MCF 10A (cell line): ENCODE data around the gene L3MBTL3. TPM values are rescaled to one million over a fixed set of nuclear protein-coding genes. Genes with fewer than 3 reads are reported as not detected.

ENCODE experiments used
- BruUV-seq: library from RNA; stranded (reverse); fragments of 400-500 nt; replicated peaks from 2 replicates; lab custom pipeline; 2021; lab: Mats Ljungman, UMichigan
- CTCF ChIA-PET: fragments of 300-600 bp; sonication (Branson Sonifier 250); formaldehyde crosslinking; extraction: SDS; loops from one replicate; lab custom pipeline; 2021; ENCODE audit warnings: antibody characterized with exemption, inconsistent platforms; lab: Yijun Ruan, JAX
- POLR2A ChIA-PET: fragments of 300-600, 350-650 bp; sonication (Branson Sonifier 250); formaldehyde crosslinking; extraction: SDS; loops from one replicate; lab custom pipeline; 2020; ENCODE audit warnings: antibody characterized with exemption, inconsistent platforms; lab: Yijun Ruan, JAX
- DNase-seq: peaks from one replicate; pipeline ENCODE4 v3.0.0-alpha.2; 2018; ENCODE audit not compliant: unreplicated experiment
- H3K27ac Mint-ChIP-seq: one replicate; pipeline ENCODE4 v1.8.0; 2022; ENCODE audit warnings: mild to moderate bottlenecking, low read depth, mixed read lengths; ENCODE audit not compliant: unreplicated experiment
- H3K27me3 Mint-ChIP-seq: one replicate; pipeline ENCODE4 v1.8.0; 2022; ENCODE audit warnings: mixed read lengths; ENCODE audit not compliant: insufficient read depth, unreplicated experiment
- H3K36me3 Mint-ChIP-seq: one replicate; pipeline ENCODE4 v1.8.0; 2022; ENCODE audit warnings: mild to moderate bottlenecking, moderate library complexity, mixed read lengths; ENCODE audit not compliant: insufficient read depth, unreplicated experiment
- H3K4me1 Mint-ChIP-seq: one replicate; pipeline ENCODE4 v1.8.0; 2022; ENCODE audit warnings: mixed read lengths; ENCODE audit not compliant: insufficient read depth, unreplicated experiment
- H3K4me3 Mint-ChIP-seq: one replicate; pipeline ENCODE4 v1.8.0; 2022; ENCODE audit warnings: mild to moderate bottlenecking, moderate library complexity, mixed read lengths; ENCODE audit not compliant: unreplicated experiment
- H3K9me3 Mint-ChIP-seq: one replicate; pipeline ENCODE4 v1.8.0; 2022; ENCODE audit warnings: mixed read lengths; ENCODE audit not compliant: unreplicated experiment
- intact Hi-C: fragments of 100-400 bp; cut with micrococcal nuclease; formaldehyde crosslinking; loops from 2 replicates; pipeline ENCODE4 v1.14.1; 2022
- total RNA-seq: library from RNA; stranded (reverse); gene quantifications from 2 replicates; pipeline ENCODE4 v1.2.3, GENCODE V29; 2022
- TF ChIP-seq, protein P1 (sequence below): fragments of 200-600 bp; IDR thresholded peaks from one replicate; pipeline ENCODE4 v1.8.0; 2022; ENCODE audit warnings: antibody characterized with exemption, mild to moderate bottlenecking; ENCODE audit not compliant: unreplicated experiment

The L3MBTL3 gene
- total RNA-seq, 1 experiment from 2014 or later: 5.2 TPM

DNA sequence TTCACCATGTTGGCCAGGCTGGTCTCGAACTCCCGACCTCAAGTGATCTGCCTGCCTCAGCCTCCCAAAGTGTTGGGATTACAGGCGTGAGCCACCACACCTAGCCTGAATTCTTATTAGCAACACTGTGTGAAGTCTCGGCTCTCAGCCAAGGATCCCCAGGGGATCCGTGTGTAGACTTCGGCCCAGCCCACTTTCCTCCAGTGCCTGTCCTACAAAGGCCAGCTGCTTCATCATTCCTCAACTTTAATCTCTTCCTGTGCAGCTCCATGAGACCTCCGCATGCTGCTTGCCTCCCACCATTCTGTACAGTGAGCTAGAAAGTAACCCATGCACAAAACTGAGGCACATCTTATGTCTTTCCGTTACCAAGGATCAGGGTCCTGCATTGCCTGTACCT lies 132.5 kb downstream of the L3MBTL3 start:
- intact Hi-C loops: no loop called here
- ChIA-PET CTCF (interaction anchor here (1.8 kb wide), 1 partner anchor 132 kb away, joined by 3 read pairs; no protein-coding TSS in a partner anchor), POLR2A (no interaction called here)
- DNase-seq: no peak
- H3K36me3 Mint-ChIP-seq: no peaks in the 10 kb centered on the region
- BruUV-seq: no TSS peak
- H3K27me3 Mint-ChIP-seq: no peaks in the 10 kb centered on the region
- TF ChIP-seq, protein P1, sequence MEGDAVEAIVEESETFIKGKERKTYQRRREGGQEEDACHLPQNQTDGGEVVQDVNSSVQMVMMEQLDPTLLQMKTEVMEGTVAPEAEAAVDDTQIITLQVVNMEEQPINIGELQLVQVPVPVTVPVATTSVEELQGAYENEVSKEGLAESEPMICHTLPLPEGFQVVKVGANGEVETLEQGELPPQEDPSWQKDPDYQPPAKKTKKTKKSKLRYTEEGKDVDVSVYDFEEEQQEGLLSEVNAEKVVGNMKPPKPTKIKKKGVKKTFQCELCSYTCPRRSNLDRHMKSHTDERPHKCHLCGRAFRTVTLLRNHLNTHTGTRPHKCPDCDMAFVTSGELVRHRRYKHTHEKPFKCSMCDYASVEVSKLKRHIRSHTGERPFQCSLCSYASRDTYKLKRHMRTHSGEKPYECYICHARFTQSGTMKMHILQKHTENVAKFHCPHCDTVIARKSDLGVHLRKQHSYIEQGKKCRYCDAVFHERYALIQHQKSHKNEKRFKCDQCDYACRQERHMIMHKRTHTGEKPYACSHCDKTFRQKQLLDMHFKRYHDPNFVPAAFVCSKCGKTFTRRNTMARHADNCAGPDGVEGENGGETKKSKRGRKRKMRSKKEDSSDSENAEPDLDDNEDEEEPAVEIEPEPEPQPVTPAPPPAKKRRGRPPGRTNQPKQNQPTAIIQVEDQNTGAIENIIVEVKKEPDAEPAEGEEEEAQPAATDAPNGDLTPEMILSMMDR: no peak
- no peak overlapping the region for H3K4me3 Mint-ChIP-seq
- no peaks in the 10 kb centered on the region for H3K9me3 Mint-ChIP-seq
- no peaks in the 10 kb centered on the region for H3K4me1 Mint-ChIP-seq
- no peak overlapping the region for H3K27ac Mint-ChIP-seq

DNA sequence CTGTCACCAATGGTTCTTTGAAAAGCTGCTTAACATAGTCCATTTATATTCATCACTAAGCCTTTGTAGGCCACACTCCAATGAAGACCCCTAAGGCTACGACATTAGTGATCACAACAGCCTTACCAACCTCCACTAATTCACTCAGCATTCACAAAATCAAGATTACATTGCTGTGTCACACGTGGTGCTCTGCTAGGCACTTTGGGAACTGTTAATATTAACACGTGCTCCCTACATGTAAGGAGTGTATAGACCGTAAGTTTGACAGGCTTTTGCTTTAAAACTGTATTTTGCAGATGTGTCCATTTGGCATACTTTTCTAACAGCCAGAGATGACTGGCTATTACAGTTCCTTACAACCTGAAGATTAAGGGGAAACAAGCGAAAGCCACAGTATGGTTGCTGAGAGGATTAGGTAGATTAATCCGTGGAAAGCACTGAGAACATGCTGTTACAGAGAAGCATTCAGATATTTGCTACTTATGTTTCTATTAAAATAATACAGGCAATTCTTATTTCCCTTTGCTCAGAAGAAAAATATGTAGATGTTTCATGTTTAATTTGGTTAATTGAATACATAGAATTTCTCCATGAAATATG lies 134.6 kb downstream of the L3MBTL3 start:
- intact Hi-C loops: no loop called here
- H3K36me3 Mint-ChIP-seq: no peaks in the 10 kb centered on the region
- no peaks in the 10 kb centered on the region for H3K4me1 Mint-ChIP-seq
- ChIA-PET CTCF (no interaction called here), POLR2A (no interaction called here)
- H3K27me3 Mint-ChIP-seq: no peaks in the 10 kb centered on the region
- no peaks in the 10 kb centered on the region for H3K9me3 Mint-ChIP-seq
- no peak overlapping the region for H3K27ac Mint-ChIP-seq
- no peak for DNase-seq
- TF ChIP-seq, protein P1: no peak
- no peak overlapping the region for H3K4me3 Mint-ChIP-seq
- BruUV-seq: no TSS peak

DNA sequence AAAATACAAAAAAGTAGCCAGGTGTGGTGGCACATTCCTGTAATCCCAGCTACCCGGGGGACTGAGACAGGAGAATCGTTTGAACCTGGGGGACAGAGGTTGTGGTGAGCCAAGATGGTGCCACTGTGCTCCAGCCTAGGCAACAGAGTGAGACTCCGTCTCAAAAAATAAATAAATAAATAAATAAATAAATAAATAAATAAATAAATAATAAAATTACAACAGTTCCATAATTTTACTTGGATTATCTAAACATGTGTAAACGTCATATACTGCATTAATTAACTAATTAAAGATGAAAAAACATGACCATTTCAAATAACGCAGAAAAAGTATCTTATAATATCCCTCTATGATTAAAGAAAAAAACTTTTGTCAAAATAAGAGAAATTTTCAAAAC lies 138.5 kb downstream of the L3MBTL3 start:
- Mint-ChIP-seq H3K36me3 (no peaks in the 10 kb centered on the region), H3K4me1 (no peaks in the 10 kb centered on the region), H3K27me3 (no peaks in the 10 kb centered on the region), H3K9me3 (no peaks in the 10 kb centered on the region), H3K4me3 (no peak overlapping the region), H3K27ac (no peak overlapping the region)
- CTCF ChIA-PET: interaction anchor here (0.6 kb wide), 1 partner anchor 1440 kb away, joined by 4 read pairs; no protein-coding TSS in a partner anchor
- intact Hi-C loops: no loop called here
- no TSS peak for BruUV-seq
- TF ChIP-seq, protein P1: no peak
- POLR2A ChIA-PET: no interaction called here
- DNase-seq: no peak

DNA sequence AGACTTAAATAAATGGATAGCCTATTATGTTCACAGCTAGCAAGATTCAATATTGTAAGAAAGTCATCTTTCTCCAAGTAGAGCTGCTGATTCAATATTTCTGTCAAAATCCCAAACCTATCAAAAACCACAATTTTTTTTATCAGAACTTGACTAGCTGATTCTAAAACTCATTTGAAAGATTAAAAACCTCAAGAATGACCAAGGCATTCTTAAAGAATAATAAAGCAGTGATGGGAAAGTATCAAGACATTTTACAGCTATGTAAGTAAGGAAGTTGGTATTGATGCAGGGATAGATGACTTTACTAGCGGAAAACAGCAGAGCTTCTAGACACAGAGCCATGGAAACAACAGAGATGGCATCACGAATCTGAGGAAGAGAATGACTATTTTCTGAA lies 139.7 kb downstream of the L3MBTL3 start:
- no peaks in the 10 kb centered on the region for H3K27me3 Mint-ChIP-seq
- no TSS peak for BruUV-seq
- H3K36me3 Mint-ChIP-seq: no peaks in the 10 kb centered on the region
- no peak overlapping the region for H3K27ac Mint-ChIP-seq
- POLR2A ChIA-PET: no interaction called here
- CTCF ChIA-PET: interaction anchor here (0.6 to 1.3 kb wide), 2 partner anchors 9 to 1398 kb away, joined by 4 read pairs; no protein-coding TSS in a partner anchor
- H3K9me3 Mint-ChIP-seq: no peaks in the 10 kb centered on the region
- no peak for DNase-seq
- H3K4me3 Mint-ChIP-seq: no peak overlapping the region
- no peaks in the 10 kb centered on the region for H3K4me1 Mint-ChIP-seq
- TF ChIP-seq, protein P1: no peak
- intact Hi-C loops: no loop called here
